A549 (cell line): ENCODE data around the gene MYO10. TPM values are rescaled to one million over a fixed set of nuclear protein-coding genes. Genes with fewer than 3 reads are reported as not detected.

Experiments used
- ATAC-seq, 2 experiments: fragments of 200-7000 bp in 1 of 2; fragments of >200 bp in 1 of 2; cut with Nextera tagmentation in 1 of 2; cut with Tn5 transposase in 1 of 2; 3 replicates each; pipeline versions ENCODE4 v1.8.0 to v1.9.1; 2018 to 2020; ENCODE audit warnings: mild to moderate bottlenecking in 1 of 2, moderate library complexity in 1 of 2
- CTCF ChIA-PET: fragments of 300-600 bp; sonication (Branson Sonifier 250); formaldehyde crosslinking; extraction: SDS; loops from one replicate; lab custom pipeline; 2021; ENCODE audit warnings: antibody characterized with exemption, inconsistent platforms; lab: Yijun Ruan, JAX
- POLR2A ChIA-PET: fragments of 350-600 bp; formaldehyde crosslinking; extraction: SDS; loops from one replicate; lab custom pipeline; 2021; ENCODE audit warnings: antibody characterized with exemption, inconsistent platforms; lab: Yijun Ruan, JAX
- DNase-seq, 2 experiments: peaks; one replicate each; pipeline versions ENCODE4 v3.0.0 to v3.0.0-alpha.2; 2011 to 2016; ENCODE audit warnings: low read depth in 1 of 2, low spot score in 1 of 2
- FAIRE-seq: peaks from 2 replicates; lab custom pipeline; 2011; peaks lifted over from hg19 to GRCh38; lab: Jason Lieb, UNC
- H3K27ac ChIP-seq, 2 experiments: fragments of >200 bp; sonication (Bioruptor Twin); formaldehyde crosslinking; 3 replicates each; pipeline ENCODE4 v1.5.1; 2016 to 2017
- H3K4me1 ChIP-seq: fragments of >200 bp; sonication (Bioruptor Twin); formaldehyde crosslinking; 3 replicates; pipeline ENCODE4 v1.6.1; 2016
- H3K4me2 ChIP-seq: fragments of >200 bp; sonication (Bioruptor Twin); formaldehyde crosslinking; 3 replicates; pipeline ENCODE4 v1.6.1; 2016
- H3K4me3 ChIP-seq: fragments of >200 bp; sonication (Bioruptor Twin); formaldehyde crosslinking; 3 replicates; pipeline ENCODE4 v1.5.1; 2016
- H3K9me3 ChIP-seq: fragments of >200 bp; sonication (Bioruptor Twin); formaldehyde crosslinking; 3 replicates; pipeline ENCODE4 v1.6.1; 2016
- FOXS1 ChIP-seq: fragments of 250-450 bp; sonication (Bioruptor Pico); IDR thresholded peaks from 2 replicates; pipeline ENCODE4 v1.5.0; 2020; ENCODE audit warnings: mild to moderate bottlenecking, moderate library complexity
- JUN ChIP-seq, 2 experiments: fragments of >200 bp; sonication (Bioruptor Twin); formaldehyde crosslinking; IDR thresholded peaks; 2 replicates in 1 of 2; 3 replicates in 1 of 2; pipeline ENCODE4 v1.6.1; 2016 to 2017
- MAX ChIP-seq: IDR thresholded peaks from 2 replicates; pipeline ENCODE4 v1.6.1; 2012
- NFE2L2 ChIP-seq: fragments of 150-350 bp; conservative IDR thresholded peaks from 2 replicates; pipeline ENCODE4 v1.6.1; 2014; ENCODE audit warnings: low read length
- NPAS2 ChIP-seq: fragments of 250-450 bp; sonication (Bioruptor Pico); IDR thresholded peaks from 2 replicates; pipeline ENCODE4 v1.8.0; 2022; ENCODE audit warnings: mild to moderate bottlenecking, moderate library complexity, borderline replicate concordance
- PBX3 ChIP-seq: IDR thresholded peaks from 2 replicates; pipeline ENCODE4 v1.6.1; 2012
- POLR2A ChIP-seq: IDR thresholded peaks from 2 replicates; pipeline ENCODE4 v1.6.1; 2012; ENCODE audit warnings: mild to moderate bottlenecking, low read length
- RARB ChIP-seq: fragments of 250-450 bp; sonication (Bioruptor Pico); IDR thresholded peaks from 2 replicates; pipeline ENCODE4 v1.8.0; 2021; ENCODE audit warnings: mild to moderate bottlenecking, moderate library complexity
- RFX5 ChIP-seq: fragments of 450-650 bp; IDR thresholded peaks from 2 replicates; pipeline ENCODE4 v1.7.1; 2014; ENCODE audit warnings: antibody characterized with exemption, mild to moderate bottlenecking, moderate library complexity
- TFCP2L1 ChIP-seq: fragments of 250-450 bp; sonication (Bioruptor Pico); IDR thresholded peaks from 2 replicates; pipeline ENCODE4 v1.5.0; 2021; ENCODE audit warnings: mild to moderate bottlenecking
- WGBS: methylation state at CpG from one replicate; pipeline ENCODE4 v1.1.6; 2017; ENCODE audit errors: missing lambda C conversion rate; 5-methylcytosine and 5-hydroxymethylcytosine counted together
- polyA plus RNA-seq, 4 experiments: library from polyadenylated mRNA; depleted of rRNA in 3 of 4; stranded (reverse); fragments of >200 nt; fragmentation: RNase III in 1 of 4; extraction: RNeasy Plus Mini Kit Qiagen cat#74134 plus additional on column Dnase treatment in 1 of 4; gene quantifications; 2 replicates in 3 of 4; 3 replicates in 1 of 4; pipeline ENCODE4 v1.2.3, GENCODE V29; 2011 to 2017
- small RNA-seq, 6 experiments: library from RNA; depleted of rRNA; stranded (forward); fragments of <200 nt; gene quantifications; one replicate each; pipeline ENCODE3, GENCODE V24; 2012

The MYO10 gene
- polyA plus RNA-seq, 2 of the 4 experiments (the other 2 are of a cell fraction): 68.0 to 68.5 TPM

GRCh38 chr5:16616536-16617273 lies 319.4 kb downstream of the MYO10 start, which contains the start of gene RETREG1:
Gene RETREG1, minus strand, starts transcription at chr5:16616997. Its CDS starts 26 bp downstream, at chr5:16616971.
- CTCF ChIA-PET: no interaction called here
- ATAC-seq (peak; percentile 80 to 82), DNase-seq (peak; percentile 38 to 49), FAIRE-seq (no peak)
- TF ChIP-seq NPAS2 (CRISPR knock-in tag) (no peak), JUN (IDR thresholded peaks at IDR 0.05) (peak in 1 of 2 experiments; percentile 33; a peak in 1 of 5 replicates), POLR2A (peak; percentile 28), MAX (0 out of 2 replicates have a peak, but pooled peaks have one; percentile 31), TFCP2L1 (CRISPR knock-in tag) (no peak)
- H3K4me3 ChIP-seq: peak within 1 kb of the TSS; percentile 62
- peaks cover 6% of the 10 kb centered on the region for H3K4me1 ChIP-seq
- 3% methylated on average over 24 of the region's 86 CpGs for WGBS
- POLR2A ChIA-PET: no interaction called here
- peak within 1 kb of the TSS; percentile 92 for H3K4me2 ChIP-seq
- H3K27ac ChIP-seq: peak within 1 kb of the TSS; percentile 63 to 90
- no peaks in the 10 kb centered on the region for H3K9me3 ChIP-seq

GRCh38 chr5:16615741-16616535 lies 320.1 kb downstream of the MYO10 start:
- FAIRE-seq (no peak), DNase-seq (no peak)
- POLR2A ChIA-PET: no interaction called here
- peak overlapping the region; percentile 92 for H3K4me2 ChIP-seq
- TF ChIP-seq RFX5: 0 out of 2 replicates have a peak, but pooled peaks have one; percentile 58
- no peak for TF ChIP-seq NFE2L2
- TF ChIP-seq, all 56 proteins: peak for 1
- Histone ChIP-seq H3K27ac (peak overlapping the region; percentile 63 to 90), H3K9me3 (no peaks in the 10 kb centered on the region), H3K4me3 (peak overlapping the region; percentile 62), H3K4me1 (peaks cover 6% of the 10 kb centered on the region)
- 12% methylated on average over 31 of the region's 31 CpGs for WGBS
- peak; percentile 11 to 40; a peak in 5 of 6 replicates for ATAC-seq
- CTCF ChIA-PET: no interaction called here

GRCh38 chr5:16612007-16612406 lies 324.1 kb downstream of the MYO10 start:
- no peak for ATAC-seq
- Histone ChIP-seq H3K4me2 (no peak overlapping the region), H3K4me1 (peaks cover 6% of the 10 kb centered on the region), H3K4me3 (no peak overlapping the region), H3K9me3 (no peaks in the 10 kb centered on the region), H3K27ac (no peak overlapping the region)
- ChIA-PET POLR2A (no interaction called here), CTCF (interaction anchor here (0.6 to 0.7 kb wide), 2 partner anchors 117 to 126 kb away, joined by 3 read pairs; no protein-coding TSS in a partner anchor)
- FAIRE-seq: no peak
- DNase-seq: no peak
- WGBS: 75% methylated on average over 2 of the region's 2 CpGs
- TF ChIP-seq FOXS1 (CRISPR knock-in tag) (no peak), RARB (CRISPR knock-in tag) (no peak), PBX3 (no peak)

Small RNAs within 50 kb of the gene (small RNA-seq; reads per million reads assigned to genes)
- gene RF00019: 0 reads per million in 6 experiments
- gene RNA5SP179: 0 to 0.39 (median 0) reads per million in 6 experiments
- gene RNU6-660P: 0 reads per million in 6 experiments
